ENCODE results near the gene TTC27.

DNA sequence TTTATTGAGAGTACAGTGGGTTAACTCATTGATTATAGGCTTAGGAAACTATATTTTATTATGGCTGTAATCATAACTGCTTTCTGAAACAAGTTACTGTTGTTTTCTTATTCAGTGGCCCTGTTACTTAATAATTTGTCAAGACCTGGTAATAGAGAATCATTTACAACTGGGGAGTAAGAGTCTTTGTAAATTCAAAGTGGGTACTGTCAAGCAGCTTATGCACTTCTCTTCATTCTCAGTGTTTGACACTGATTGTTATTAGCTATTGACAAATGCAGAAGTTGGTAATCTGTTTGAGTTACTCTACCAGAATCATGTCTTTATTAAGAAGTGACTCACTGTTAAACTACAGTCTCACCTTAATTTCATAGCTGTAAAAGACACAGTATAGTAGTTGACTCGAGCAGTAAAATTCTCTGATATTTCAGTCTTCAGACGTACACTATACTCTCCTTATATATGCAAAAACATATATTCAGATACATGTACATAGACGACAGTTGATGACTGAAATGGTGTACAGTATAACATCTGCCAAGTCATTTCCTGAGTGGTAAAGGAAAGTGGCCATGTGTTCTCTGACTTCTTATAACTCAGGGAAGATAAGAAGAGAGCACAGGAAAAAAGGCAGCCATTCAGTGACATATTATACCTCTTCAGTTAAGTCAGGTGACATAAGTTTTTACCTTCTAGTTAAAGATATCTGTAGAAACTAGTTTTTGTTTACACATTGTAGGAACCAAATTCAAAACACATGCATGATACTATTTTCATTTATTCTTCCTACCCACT, 36.0 kb upstream of the TTC27 start:
- no peak for TF ChIP-seq EZH2phosphoT487 (IDR thresholded peaks at IDR 0.05; ENCODE audit: borderline replicate concordance, low read depth, low read length)
- TF ChIP-seq, protein P1, sequence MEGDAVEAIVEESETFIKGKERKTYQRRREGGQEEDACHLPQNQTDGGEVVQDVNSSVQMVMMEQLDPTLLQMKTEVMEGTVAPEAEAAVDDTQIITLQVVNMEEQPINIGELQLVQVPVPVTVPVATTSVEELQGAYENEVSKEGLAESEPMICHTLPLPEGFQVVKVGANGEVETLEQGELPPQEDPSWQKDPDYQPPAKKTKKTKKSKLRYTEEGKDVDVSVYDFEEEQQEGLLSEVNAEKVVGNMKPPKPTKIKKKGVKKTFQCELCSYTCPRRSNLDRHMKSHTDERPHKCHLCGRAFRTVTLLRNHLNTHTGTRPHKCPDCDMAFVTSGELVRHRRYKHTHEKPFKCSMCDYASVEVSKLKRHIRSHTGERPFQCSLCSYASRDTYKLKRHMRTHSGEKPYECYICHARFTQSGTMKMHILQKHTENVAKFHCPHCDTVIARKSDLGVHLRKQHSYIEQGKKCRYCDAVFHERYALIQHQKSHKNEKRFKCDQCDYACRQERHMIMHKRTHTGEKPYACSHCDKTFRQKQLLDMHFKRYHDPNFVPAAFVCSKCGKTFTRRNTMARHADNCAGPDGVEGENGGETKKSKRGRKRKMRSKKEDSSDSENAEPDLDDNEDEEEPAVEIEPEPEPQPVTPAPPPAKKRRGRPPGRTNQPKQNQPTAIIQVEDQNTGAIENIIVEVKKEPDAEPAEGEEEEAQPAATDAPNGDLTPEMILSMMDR (conservative IDR thresholded peaks at IDR 0.05; ENCODE audit: low read length) = no peak

Measured in OCI-LY7 (cell line).